Body of pancreas (tissue), 4 donors: ENCODE data around the gene TANC1. TPM values are rescaled to one million over a fixed set of nuclear protein-coding genes. Genes with fewer than 3 reads are reported as not detected.

ENCODE experiments used
- ATAC-seq: fragments of 150-250 bp; one replicate; pipeline ENCODE4 v1.9.1; 2016
- DNase-seq, 4 donors: peaks; one replicate each; pipeline ENCODE4 v3.0.0-alpha.2; 2019
- H3K27ac ChIP-seq, 4 donors: fragments of 200-600 bp; sonication (generic); 1 replicate in 3 of 4; 2 replicates in 1 of 4; pipeline versions ENCODE4 v1.5.1 to v1.6.1; 2016 to 2019; ENCODE audit warnings: mild to moderate bottlenecking in 1 of 4, mixed read lengths in 1 of 4, moderate library complexity in 1 of 4
- H3K27me3 ChIP-seq, 2 donors: fragments of 200-600 bp; sonication (generic); one replicate each; pipeline ENCODE4 v1.6.0; 2016; ENCODE audit warnings: mild to moderate bottlenecking in 1 of 2
- H3K36me3 ChIP-seq, 2 donors: fragments of 200-600 bp; sonication (generic); replicated peaks in 1 of 2; 2 replicates each; pipeline ENCODE4 v1.5.1; 2016; ENCODE audit warnings: low read depth in 2 of 2; ENCODE audit not compliant: insufficient read depth in 1 of 2
- H3K4me1 ChIP-seq: fragments of 200-600 bp; sonication (generic); one replicate; pipeline ENCODE4 v1.6.0; 2016
- H3K4me3 ChIP-seq, 2 donors: fragments of 200-600 bp; sonication (generic); 1 replicate in 1 of 2; 2 replicates in 1 of 2; pipeline ENCODE4 v1.5.1; 2016 to 2019
- H3K9me3 ChIP-seq, 3 donors: fragments of 200-600 bp; sonication (generic); 1 replicate in 2 of 3; 2 replicates in 1 of 3; pipeline ENCODE4 v1.5.1; 2016
- CTCF ChIP-seq, 7 experiments: fragments of 450-650 bp in 4 of 7; fragments of 200-600 bp in 3 of 7; sonication (generic) in 3 of 7; IDR thresholded peaks; one replicate each; pipeline ENCODE4 v1.5.1; 2016 to 2019; ENCODE audit warnings: antibody characterized with exemption in 7 of 7
- POLR2A ChIP-seq, 3 donors: fragments of 450-650 bp; IDR thresholded peaks; one replicate each; pipeline ENCODE4 v1.6.1; 2016; ENCODE audit warnings: antibody characterized with exemption in 3 of 3, mild to moderate bottlenecking in 2 of 3
- WGBS, 2 donors: methylation state at CpG; one replicate each; pipeline ENCODE4 v1.1.5; 2017; 5-methylcytosine and 5-hydroxymethylcytosine counted together
- intact Hi-C: fragments of 100-400 bp; cut with DNase I; formaldehyde crosslinking; loops from one replicate; pipeline ENCODE4 v1.15.1; 2023
- total RNA-seq, 2 donors: library from RNA; depleted of rRNA; stranded (reverse); fragments of >200 nt; gene quantifications; one replicate each; pipeline ENCODE4 v1.1.0, GENCODE V29; 2016

The TANC1 gene
- total RNA-seq, 2 donors from 2014 or later: 23.1 to 23.3 TPM

- 91 to 94% methylated on average over 2 of the region's 2 CpGs for WGBS, 2 donors
- no peak overlapping the region for H3K27ac ChIP-seq
- DNase-seq (no peak), ATAC-seq (no peak)
- H3K27me3 ChIP-seq: no peaks in the 10 kb centered on the region
- H3K36me3 ChIP-seq: no peaks in the 10 kb centered on the region
- TF ChIP-seq POLR2A (IDR thresholded peaks at IDR 0.05) (no peak), CTCF (IDR thresholded peaks at IDR 0.05) (no peak)
- H3K4me1 ChIP-seq: no peaks in the 10 kb centered on the region
- intact Hi-C loops: no loop called here
- no peak overlapping the region for H3K4me3 ChIP-seq
- no peaks in the 10 kb centered on the region for H3K9me3 ChIP-seq
Measured at GRCh38 chr2:159072795-159073194, 104.4 kb downstream of the TANC1 start.

GRCh38 chr2:159073256-159073655 is 104.8 kb downstream of the TANC1 start:
- no peak overlapping the region for H3K27ac ChIP-seq
- no peak overlapping the region for H3K4me3 ChIP-seq
- no peaks in the 10 kb centered on the region for H3K36me3 ChIP-seq
- no peak for TF ChIP-seq POLR2A (IDR thresholded peaks at IDR 0.05)
- no peak for TF ChIP-seq CTCF (IDR thresholded peaks at IDR 0.05)
- H3K9me3 ChIP-seq: no peaks in the 10 kb centered on the region
- ATAC-seq (no peak), DNase-seq (no peak)
- intact Hi-C loops: no loop called here
- H3K27me3 ChIP-seq: no peaks in the 10 kb centered on the region
- no peaks in the 10 kb centered on the region for H3K4me1 ChIP-seq
- 83 to 84% methylated on average over 2 of the region's 2 CpGs for WGBS, 2 donors

- ATAC-seq: no peak
- no peak for TF ChIP-seq POLR2A (IDR thresholded peaks at IDR 0.05)
- TF ChIP-seq CTCF (IDR thresholded peaks at IDR 0.05): no peak
- no peaks in the 10 kb centered on the region for H3K36me3 ChIP-seq
- H3K27ac ChIP-seq: no peak overlapping the region
- H3K4me1 ChIP-seq: no peaks in the 10 kb centered on the region
- H3K27me3 ChIP-seq: no peaks in the 10 kb centered on the region
- no peak for DNase-seq
- 96% methylated on average over 7 of the region's 7 CpGs for WGBS, 2 donors
- intact Hi-C loops: no loop called here
- H3K4me3 ChIP-seq: no peak overlapping the region
- H3K9me3 ChIP-seq: no peaks in the 10 kb centered on the region
Measured at GRCh38 chr2:159074605-159075004, 106.2 kb downstream of the TANC1 start.

- Histone ChIP-seq H3K27ac (no peak overlapping the region), H3K4me3 (no peak overlapping the region), H3K27me3 (no peaks in the 10 kb centered on the region), H3K36me3 (no peaks in the 10 kb centered on the region), H3K4me1 (no peaks in the 10 kb centered on the region), H3K9me3 (no peaks in the 10 kb centered on the region)
- DNase-seq (no peak), ATAC-seq (no peak)
- WGBS, 2 donors: 72 to 83% methylated on average over 1 of the region's 1 CpG
- intact Hi-C loops: no loop called here
- TF ChIP-seq CTCF (IDR thresholded peaks at IDR 0.05) (no peak), POLR2A (IDR thresholded peaks at IDR 0.05) (no peak)
Measured at GRCh38 chr2:159075727-159076126, 107.3 kb downstream of the TANC1 start.

GRCh38 chr2:159076241-159076640 is 107.8 kb downstream of the TANC1 start:
- H3K4me1 ChIP-seq: no peaks in the 10 kb centered on the region
- ATAC-seq: peak; percentile 27
- H3K27me3 ChIP-seq: no peaks in the 10 kb centered on the region
- no peak for DNase-seq
- no peak for TF ChIP-seq POLR2A (IDR thresholded peaks at IDR 0.05)
- TF ChIP-seq CTCF (IDR thresholded peaks at IDR 0.05): no peak
- H3K9me3 ChIP-seq: no peaks in the 10 kb centered on the region
- intact Hi-C loops: no loop called here
- no peak overlapping the region for H3K27ac ChIP-seq
- WGBS, 2 donors: 84 to 97% methylated on average over 2 of the region's 2 CpGs
- H3K4me3 ChIP-seq: no peak overlapping the region
- no peaks in the 10 kb centered on the region for H3K36me3 ChIP-seq
